ENCODE measurements around the gene CD58. TPM values are rescaled to one million over a fixed set of nuclear protein-coding genes. Genes with fewer than 3 reads are reported as not detected.

CD58 gene
- total RNA-seq, 1 experiment from 2014 or later = 5.3 TPM

GRCh38 chr1:116546354-116546977 is 24.4 kb downstream of the CD58 start:
- DNase-seq (ENCODE audit: low spot score) (no peak), ATAC-seq (no peak)
- ChIA-PET CTCF (interaction anchor here (1.0 kb wide), 1 partner anchor 28 kb away, joined by 3 read pairs; no protein-coding TSS in a partner anchor), POLR2A (no interaction called here)
- Mint-ChIP-seq H3K27me3 (ENCODE audit: low read depth) (peaks cover 2% of the 10 kb centered on the region), H3K27ac (no peak overlapping the region), H3K4me3 (no peak overlapping the region), H3K36me3 (peaks cover 8% of the 10 kb centered on the region), H3K9me3 (no peaks in the 10 kb centered on the region), H3K4me1 (no peaks in the 10 kb centered on the region)
- TF ChIP-seq TP53 (CRISPR knock-in tag; IDR thresholded peaks at IDR 0.05) = no peak
- TF ChIP-seq PREB (CRISPR knock-in tag; IDR thresholded peaks at IDR 0.05; ENCODE audit: borderline replicate concordance) = no peak
- TF ChIP-seq ZNF281 (CRISPR knock-in tag; IDR thresholded peaks at IDR 0.05) = no peak
- TF ChIP-seq TCF7 (CRISPR knock-in tag; IDR thresholded peaks at IDR 0.05; ENCODE audit: low read depth) = no peak
- no peak for TF ChIP-seq CREM (CRISPR knock-in tag; IDR thresholded peaks at IDR 0.05)
- TF ChIP-seq NFYB (CRISPR knock-in tag; conservative IDR thresholded peaks at IDR 0.05; ENCODE audit: low read depth) = no peak
- TF ChIP-seq RORB (CRISPR knock-in tag; IDR thresholded peaks at IDR 0.05) = no peak
- no peak for TF ChIP-seq ZNF396 (CRISPR knock-in tag; IDR thresholded peaks at IDR 0.05; ENCODE audit: borderline replicate concordance)
- no peak for TF ChIP-seq ZNF423 (CRISPR knock-in tag; IDR thresholded peaks at IDR 0.05)
- TF ChIP-seq IRF1 (CRISPR knock-in tag; IDR thresholded peaks at IDR 0.05) = no peak
- no peak for TF ChIP-seq ZSCAN18 (CRISPR knock-in tag; IDR thresholded peaks at IDR 0.05)
- TF ChIP-seq AR (CRISPR knock-in tag; IDR thresholded peaks at IDR 0.05) = no peak
- no peak for TF ChIP-seq JUN (CRISPR knock-in tag; IDR thresholded peaks at IDR 0.05)
- TF ChIP-seq CDX4 (CRISPR knock-in tag; IDR thresholded peaks at IDR 0.05; ENCODE audit: borderline replicate concordance) = no peak
- TF ChIP-seq NFATC4 (CRISPR knock-in tag; IDR thresholded peaks at IDR 0.05) = no peak

- DNase-seq (ENCODE audit: low spot score) (no peak), ATAC-seq (no peak)
- CTCF ChIA-PET = no interaction called here
- peaks cover 2% of the 10 kb centered on the region for H3K27me3 Mint-ChIP-seq (ENCODE audit: low read depth)
- no peak overlapping the region for H3K27ac Mint-ChIP-seq
- no peak overlapping the region for H3K4me3 Mint-ChIP-seq
- H3K9me3 Mint-ChIP-seq = no peaks in the 10 kb centered on the region
- H3K36me3 Mint-ChIP-seq = peaks cover 8% of the 10 kb centered on the region
- no peaks in the 10 kb centered on the region for H3K4me1 Mint-ChIP-seq
- POLR2A ChIA-PET = no interaction called here
- TF ChIP-seq STAT6 (CRISPR knock-in tag; conservative IDR thresholded peaks at IDR 0.05; ENCODE audit: low read depth) (no peak), NFATC4 (CRISPR knock-in tag; IDR thresholded peaks at IDR 0.05) (no peak), RELA (CRISPR knock-in tag; IDR thresholded peaks at IDR 0.05; ENCODE audit: borderline replicate concordance) (no peak), MAX (CRISPR knock-in tag; IDR thresholded peaks at IDR 0.05) (no peak), CREB1 (CRISPR knock-in tag; IDR thresholded peaks at IDR 0.05) (no peak), ZNF281 (CRISPR knock-in tag; IDR thresholded peaks at IDR 0.05) (no peak)
Measured at GRCh38 chr1:116545359-116545705, 25.5 kb downstream of the CD58 start.
